T-cell (primary cell): ENCODE measurements around the gene PFAS. TPM values are rescaled to one million over a fixed set of nuclear protein-coding genes. Genes with fewer than 3 reads are reported as not detected.

ENCODE experiments used
- ATAC-seq, 4 experiments: fragments of 200-7000 bp in 3 of 4; fragments of 150-1000 bp in 1 of 4; cut with Tn5 transposase; replicated peaks in 1 of 4; 1 replicate in 3 of 4; 2 replicates in 1 of 4; pipeline ENCODE4 v1.10.0; 2021; ENCODE audit warnings: moderate library complexity in 3 of 4, mild to moderate bottlenecking in 2 of 4, moderate number of reproducible peaks in 1 of 4
- CTCF ChIA-PET, 2 donors: fragments of 300-600 bp; sonication (Branson Sonifier 250); formaldehyde crosslinking; loops; one replicate each; lab custom pipeline; 2022; ENCODE audit warnings: antibody characterized with exemption in 2 of 2; lab: Charles Lee
- POLR2A ChIA-PET, 2 donors: fragments of 300-600 bp; sonication (Branson Sonifier 250); formaldehyde crosslinking; loops; one replicate each; lab custom pipeline; 2022; ENCODE audit warnings: antibody characterized with exemption in 2 of 2; lab: Charles Lee
- DNase-seq, 35 experiments: peaks; one replicate each; pipeline versions ENCODE4 v3.0.0 to v3.0.0-alpha.2; 2013 to 2023
- H3K27ac ChIP-seq: one replicate; pipeline ENCODE4 v1.5.1; 2013; ENCODE audit warnings: low read length
- H3K27me3 ChIP-seq, 2 experiments: replicated peaks in 1 of 2; 1 replicate in 1 of 2; 2 replicates in 1 of 2; pipeline versions ENCODE4 v1.6.1 to v1.7.0; 2013; ENCODE audit warnings: low read length in 1 of 2, mixed read lengths in 1 of 2; ENCODE audit not compliant: control insufficient read depth in 2 of 2, insufficient read depth in 2 of 2; ENCODE audit errors: extremely low read depth in 1 of 2
- H3K36me3 ChIP-seq, 2 donors: 1 replicate in 1 of 2; 2 replicates in 1 of 2; pipeline versions ENCODE4 v1.6.1 to v1.7.0; 2013; ENCODE audit warnings: low read length in 1 of 2; ENCODE audit not compliant: control insufficient read depth in 2 of 2, insufficient read depth in 1 of 2; ENCODE audit errors: extremely low read depth in 1 of 2
- H3K4me1 ChIP-seq, 2 experiments: 1 replicate in 1 of 2; 2 replicates in 1 of 2; pipeline versions ENCODE4 v1.6.1 to v1.7.0; 2013; ENCODE audit warnings: low read length in 2 of 2, mixed read lengths in 1 of 2; ENCODE audit not compliant: insufficient read depth in 2 of 2, control insufficient read depth in 1 of 2; ENCODE audit errors: extremely low read depth in 1 of 2
- H3K4me3 ChIP-seq, 2 donors: 1 replicate in 1 of 2; 2 replicates in 1 of 2; pipeline versions ENCODE4 v1.5.1 to v1.7.0; 2013; ENCODE audit warnings: mild to moderate bottlenecking in 2 of 2, low read length in 1 of 2, moderate library complexity in 1 of 2; ENCODE audit not compliant: control insufficient read depth in 1 of 2; ENCODE audit errors: extremely low read depth in 1 of 2
- H3K9me3 ChIP-seq: 2 replicates; pipeline ENCODE4 v1.7.0; 2013
- H3K27ac Mint-ChIP-seq, 2 donors: one replicate each; pipeline ENCODE4 v1.8.0; 2020 to 2021; ENCODE audit warnings: mild to moderate bottlenecking in 2 of 2, mixed read lengths in 2 of 2
- H3K27me3 Mint-ChIP-seq, 2 donors: one replicate each; pipeline ENCODE4 v1.8.0; 2021 to 2022; ENCODE audit warnings: mixed read lengths in 2 of 2
- H3K36me3 Mint-ChIP-seq: one replicate; pipeline ENCODE4 v1.8.0; 2021; ENCODE audit warnings: mixed read lengths
- H3K4me1 Mint-ChIP-seq, 3 donors: one replicate each; pipeline ENCODE4 v1.8.0; 2020 to 2022; ENCODE audit warnings: mixed read lengths in 3 of 3, mild to moderate bottlenecking in 1 of 3
- H3K4me3 Mint-ChIP-seq, 3 donors: one replicate each; pipeline ENCODE4 v1.8.0; 2020 to 2022; ENCODE audit warnings: mild to moderate bottlenecking in 3 of 3, mixed read lengths in 3 of 3, moderate library complexity in 3 of 3
- H3K9me3 Mint-ChIP-seq, 3 donors: one replicate each; pipeline ENCODE4 v1.8.0; 2020 to 2022; ENCODE audit warnings: mixed read lengths in 3 of 3
- WGBS: methylation state at CpG from one replicate; pipeline ENCODE4 v1.1.5; 2013; ENCODE audit warnings: missing lambda C conversion rate; ENCODE audit not compliant: insufficient coverage; 5-methylcytosine and 5-hydroxymethylcytosine counted together
- total RNA-seq, 35 experiments: library from RNA in 6 of 35; stranded (reverse) in 6 of 35; fragments of 120-200 nt in 1 of 35; gene quantifications; one replicate each; pipeline versions ENCODE4 v1.2.1 to v1.2.4 and lab custom pipeline; 2013 to 2026

Gene PFAS
- total RNA-seq, 5 donors from 2014 or later (not counting 1 experiment from before 2014, with no cell fraction given), result 31.5 to 52.4 (median 37.8) TPM

- 80% methylated on average over 2 of the region's 3 CpGs for WGBS
- CTCF ChIA-PET, result interaction anchor here in 1 of 2 donors (1.1 kb wide), 1 partner anchor 13 kb away, joined by 5 read pairs; the partner anchor contains the start of gene SLC25A35
Measured at GRCh38 chr17:8282345-8282744, 33.3 kb downstream of the PFAS start.

GRCh38 chr17:8283356-8283755 is 34.3 kb downstream of the PFAS start:
- CTCF ChIA-PET, result interaction anchor here in 1 of 2 donors (0.6 to 1.1 kb wide), 4 partner anchors 90 to 596 kb away, joined by 3 to 10 read pairs (median 6); partner anchors contain the start of gene TP53
- Histone ChIP-seq H3K4me1 (peaks cover 8 to 23% of the 10 kb centered on the region in 2 experiments), H3K27ac (peak overlapping the region; percentile 34), H3K27me3 (no peaks in the 10 kb centered on the region), H3K4me3 (no peak overlapping the region), H3K9me3 (no peaks in the 10 kb centered on the region), H3K36me3 (no peaks in the 10 kb centered on the region)
- H3K4me3 Mint-ChIP-seq, result no peak overlapping the region
- ATAC-seq, result no peak
- no peak for DNase-seq
- H3K27ac Mint-ChIP-seq, result peak overlapping the region; percentile 52 to 70
- no peaks in the 10 kb centered on the region for H3K9me3 Mint-ChIP-seq
- H3K4me1 Mint-ChIP-seq, result peaks cover 15 to 34% (median 19%) of the 10 kb centered on the region in 3 donors
- POLR2A ChIA-PET, result interaction anchor here in 1 of 2 donors (0.7 kb wide), 1 partner anchor 11 kb away, joined by 5 read pairs; no protein-coding TSS in a partner anchor
- no peaks in the 10 kb centered on the region for H3K27me3 Mint-ChIP-seq
- 57% methylated on average over 2 of the region's 4 CpGs for WGBS
- no peaks in the 10 kb centered on the region for H3K36me3 Mint-ChIP-seq

More at GRCh38 chr17:8282345-8282744, 33.3 kb downstream of the PFAS start:
- no peaks in the 10 kb centered on the region for H3K9me3 ChIP-seq
- H3K4me1 Mint-ChIP-seq, result peaks cover 5 to 25% (median 10%) of the 10 kb centered on the region in 3 donors
- H3K9me3 Mint-ChIP-seq, result no peaks in the 10 kb centered on the region
- ATAC-seq (no peak), DNase-seq (no peak)
- no peak overlapping the region for H3K27ac Mint-ChIP-seq
- H3K36me3 Mint-ChIP-seq, result no peaks in the 10 kb centered on the region
- H3K36me3 ChIP-seq, result no peaks in the 10 kb centered on the region
- POLR2A ChIA-PET, result no interaction called here
- no peak overlapping the region for H3K4me3 ChIP-seq
- no peaks in the 10 kb centered on the region for H3K27me3 Mint-ChIP-seq
- peaks cover 4 to 17% of the 10 kb centered on the region in 2 experiments for H3K4me1 ChIP-seq
- no peaks in the 10 kb centered on the region for H3K27me3 ChIP-seq
- no peak overlapping the region for H3K4me3 Mint-ChIP-seq
- H3K27ac ChIP-seq, result no peak overlapping the region

DNA sequence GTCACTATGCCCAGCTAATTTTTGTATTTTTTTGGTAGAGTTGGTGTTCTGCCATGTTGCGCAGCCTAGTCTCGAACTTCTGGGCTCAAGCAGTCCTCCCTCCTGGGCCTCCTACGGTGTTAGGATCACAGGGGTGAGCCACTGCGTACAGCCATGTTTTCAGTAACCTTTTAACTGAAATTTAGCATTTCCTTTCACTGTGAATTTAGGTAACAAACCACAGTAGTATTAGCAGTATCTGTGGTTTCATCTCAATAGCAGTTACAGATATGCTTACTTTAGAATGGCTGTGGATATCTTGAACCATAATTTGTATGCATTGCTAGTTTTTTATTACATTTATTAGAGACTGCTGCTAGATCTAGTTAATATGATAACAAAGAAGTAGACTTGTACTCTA is 35.0 kb downstream of the PFAS start:
- ChIA-PET CTCF (interaction anchor here in 1 of 2 donors (0.6 to 1.1 kb wide), 3 partner anchors 123 to 597 kb away, joined by 3 to 5 read pairs (median 4); partner anchors contain the start of gene TP53), POLR2A (no interaction called here)
- DNase-seq, result no peak
- H3K4me1 Mint-ChIP-seq, result peaks cover 21 to 40% (median 23%) of the 10 kb centered on the region in 3 donors
- H3K27me3 Mint-ChIP-seq, result no peaks in the 10 kb centered on the region
- H3K27ac Mint-ChIP-seq, result peak overlapping the region; percentile 69 to 82
- no CpG with 5 or more reads among the region's 4 CpGs for WGBS
- H3K9me3 Mint-ChIP-seq, result no peaks in the 10 kb centered on the region
- no peaks in the 10 kb centered on the region for H3K27me3 ChIP-seq
- H3K27ac ChIP-seq, result peak overlapping the region; percentile 34
- H3K4me1 ChIP-seq, result peaks cover 9 to 25% of the 10 kb centered on the region in 2 experiments
- ATAC-seq, result no peak
- H3K9me3 ChIP-seq, result no peaks in the 10 kb centered on the region
- no peaks in the 10 kb centered on the region for H3K36me3 Mint-ChIP-seq
- H3K4me3 Mint-ChIP-seq, result no peak overlapping the region
- H3K4me3 ChIP-seq, result no peak overlapping the region
- H3K36me3 ChIP-seq, result no peaks in the 10 kb centered on the region

GRCh38 chr17:8285270-8286181 is 36.4 kb downstream of the PFAS start:
- Mint-ChIP-seq H3K36me3 (no peaks in the 10 kb centered on the region), H3K27me3 (no peaks in the 10 kb centered on the region), H3K4me3 (no peak overlapping the region), H3K9me3 (no peaks in the 10 kb centered on the region), H3K27ac (no peak overlapping the region), H3K4me1 (peaks cover 35 to 54% (median 37%) of the 10 kb centered on the region in 3 donors)
- H3K4me3 ChIP-seq, result no peak overlapping the region
- no peaks in the 10 kb centered on the region for H3K9me3 ChIP-seq
- H3K27ac ChIP-seq, result no peak overlapping the region
- H3K27me3 ChIP-seq, result no peaks in the 10 kb centered on the region
- ChIA-PET POLR2A (interaction anchor here in 1 of 2 donors (0.5 kb wide), 1 partner anchor 38 kb away, joined by 4 read pairs; the partner anchor contains the start of gene CTC1), CTCF (interaction anchor here in 1 of 2 donors (1.2 kb wide), 1 partner anchor 10 kb away, joined by 3 read pairs; the partner anchor contains the start of gene SLC25A35)
- 79% methylated on average over 2 of the region's 10 CpGs for WGBS
- DNase-seq (no peak), ATAC-seq (no peak)
- peaks cover 13 to 39% of the 10 kb centered on the region in 2 experiments for H3K4me1 ChIP-seq
- peaks cover 0 to 3% of the 10 kb centered on the region in 2 donors for H3K36me3 ChIP-seq

- Mint-ChIP-seq H3K4me3 (peak overlapping the region; percentile 93 to 97 (median 94)), H3K27me3 (no peaks in the 10 kb centered on the region), H3K27ac (peak overlapping the region; percentile 96 to 97), H3K4me1 (peaks cover 39 to 60% (median 44%) of the 10 kb centered on the region in 3 donors), H3K9me3 (no peaks in the 10 kb centered on the region), H3K36me3 (no peaks in the 10 kb centered on the region)
- DNase-seq (no peak), ATAC-seq (no peak)
- Histone ChIP-seq H3K27me3 (no peaks in the 10 kb centered on the region), H3K4me1 (peaks cover 13 to 41% of the 10 kb centered on the region in 2 experiments), H3K27ac (peak overlapping the region; percentile 90), H3K4me3 (peak overlapping the region; percentile 98 to 99), H3K9me3 (no peaks in the 10 kb centered on the region), H3K36me3 (peaks cover 0 to 3% of the 10 kb centered on the region in 2 donors)
- ChIA-PET CTCF (interaction anchor here in 1 of 2 donors (0.9 to 1.2 kb wide), 3 partner anchors 40 to 227 kb away, joined by 3 to 5 read pairs (median 4); partner anchors contain the start of gene CTC1), POLR2A (interaction anchor here (0.6 to 1.4 kb wide), 2 partner anchors 9 to 39 kb away, joined by 3 to 4 read pairs; partner anchors contain the start of genes CTC1 (in 1 of the 2) and PFAS (in 1 of the 2))
- 60% methylated on average over 7 of the region's 19 CpGs for WGBS
Measured at GRCh38 chr17:8287651-8288335, 38.7 kb downstream of the PFAS start.
